K562 (cell line): ENCODE data around the gene ZBTB9. TPM values are rescaled to one million over a fixed set of nuclear protein-coding genes. Genes with fewer than 3 reads are reported as not detected.

Experiments used
- ATAC-seq: fragments of 200-7000 bp; cut with Tn5 transposase; 3 replicates; pipeline ENCODE4 v1.9.1; 2020; ENCODE audit warnings: moderate library complexity
- BruUV-seq: library from RNA; stranded (reverse); fragments of 400-500 nt; replicated peaks from 2 replicates; lab custom pipeline; 2021; lab: Mats Ljungman, UMichigan
- CTCF ChIA-PET: fragments of 300-600 bp; formaldehyde crosslinking; extraction: SDS; loops from one replicate; lab custom pipeline; 2021; ENCODE audit warnings: low intra/inter-chr PET ratio; lab: Yijun Ruan, JAX
- POLR2A ChIA-PET: fragments of 300-600, 350-650 bp; sonication (Branson Sonifier 250); formaldehyde crosslinking; extraction: SDS; loops from one replicate; lab custom pipeline; 2021; ENCODE audit warnings: antibody characterized with exemption, inconsistent platforms; lab: Yijun Ruan, JAX
- DNase-seq, 4 experiments: peaks; one replicate each; pipeline versions ENCODE4 v3.0.0 to v3.0.0-alpha.2; 2011 to 2018; ENCODE audit warnings: low spot score in 3 of 4, mixed read lengths in 3 of 4; ENCODE audit errors: extremely low read depth in 1 of 4
- FAIRE-seq: peaks from 2 replicates; lab custom pipeline; 2011; peaks lifted over from hg19 to GRCh38; lab: Jason Lieb, UNC
- H2AFZ ChIP-seq: 2 replicates; pipeline ENCODE4 v1.6.0; 2011; ENCODE audit warnings: low read depth, low read length, control low read depth, inconsistent platforms
- H3K27ac ChIP-seq: fragments of 200-600 bp; 3 replicates; pipeline ENCODE4 v1.8.0; 2011; ENCODE audit warnings: low read depth, mild to moderate bottlenecking, control low read depth, inconsistent platforms, low read length, moderate library complexity, mixed read lengths; ENCODE audit errors: extremely low read depth
- H3K27me3 ChIP-seq, 2 experiments: fragments of 300-600 bp in 1 of 2; 2 replicates in 1 of 2; 3 replicates in 1 of 2; pipeline versions ENCODE4 v1.6.0 to v1.8.0; 2011; ENCODE audit warnings: inconsistent platforms in 2 of 2, low read length in 2 of 2, mild to moderate bottlenecking in 1 of 2, mixed read lengths in 1 of 2, moderate library complexity in 1 of 2; ENCODE audit not compliant: control insufficient read depth in 2 of 2, insufficient read depth in 2 of 2
- H3K36me3 ChIP-seq: fragments of 300-600 bp; 3 replicates; pipeline ENCODE4 v1.8.0; 2011; ENCODE audit warnings: mild to moderate bottlenecking, low read length, inconsistent platforms; ENCODE audit not compliant: control insufficient read depth, insufficient read depth
- H3K4me1 ChIP-seq, 2 experiments: fragments of 200-600 bp in 1 of 2; replicated peaks in 1 of 2; 2 replicates in 1 of 2; 3 replicates in 1 of 2; pipeline versions ENCODE4 v1.5.1 to v1.8.0; 2011; ENCODE audit warnings: inconsistent platforms in 2 of 2, low read length in 2 of 2, mild to moderate bottlenecking in 1 of 2, mixed read lengths in 1 of 2, moderate library complexity in 1 of 2; ENCODE audit not compliant: control insufficient read depth in 2 of 2, insufficient read depth in 2 of 2
- H3K4me2 ChIP-seq: 2 replicates; pipeline ENCODE4 v1.6.1; 2011; ENCODE audit warnings: low read length, control low read depth, inconsistent platforms, mixed read lengths; ENCODE audit not compliant: insufficient read depth
- H3K4me3 ChIP-seq: fragments of 200-600 bp; sonication (generic), shearing (Covaris generic); 2 replicates; pipeline ENCODE4 v1.5.1; 2016; ENCODE audit warnings: control low read depth, inconsistent platforms
- H3K79me2 ChIP-seq: fragments of 200-600 bp; 3 replicates; pipeline ENCODE4 v1.8.0; 2011; ENCODE audit warnings: low read length, inconsistent platforms; ENCODE audit not compliant: control insufficient read depth, insufficient read depth
- H3K9ac ChIP-seq, 2 experiments: 2 replicates each; pipeline versions ENCODE4 v1.6.0 to v1.6.1; 2011; ENCODE audit warnings: low read depth in 2 of 2, low read length in 2 of 2, control low read depth in 1 of 2, inconsistent platforms in 1 of 2, mild to moderate bottlenecking in 1 of 2, mixed read lengths in 1 of 2; ENCODE audit not compliant: insufficient read depth in 1 of 2
- H3K9me1 ChIP-seq: one replicate; pipeline ENCODE4 v1.6.0; 2011; ENCODE audit warnings: inconsistent platforms, mild to moderate bottlenecking, low read length, moderate library complexity; ENCODE audit not compliant: control insufficient read depth, insufficient read depth
- H3K9me3 ChIP-seq: replicated peaks from 2 replicates; pipeline ENCODE4 v1.5.1; 2011; ENCODE audit warnings: low read depth, low read length, inconsistent platforms; ENCODE audit not compliant: control insufficient read depth, insufficient read depth
- H4K20me1 ChIP-seq: replicated peaks from 2 replicates; pipeline ENCODE4 v1.6.1; 2011; ENCODE audit warnings: low read length, inconsistent platforms, mixed read lengths; ENCODE audit not compliant: control insufficient read depth, insufficient read depth
- CBX3 ChIP-seq, 2 experiments: IDR thresholded peaks; 1 replicate in 1 of 2; 2 replicates in 1 of 2; pipeline ENCODE4 v1.6.1; 2012; ENCODE audit warnings: inconsistent platforms in 2 of 2, low read length in 2 of 2, borderline replicate concordance in 1 of 2, control low read depth in 1 of 2
- CBX5 ChIP-seq: IDR thresholded peaks from 2 replicates; pipeline ENCODE4 v1.6.1; 2014; ENCODE audit warnings: low read depth, borderline replicate concordance
- CBX8 ChIP-seq: fragments of 200-600 bp; sonication (generic); IDR thresholded peaks from 2 replicates; pipeline ENCODE4 v1.6.1; 2012; ENCODE audit warnings: borderline replicate concordance, mixed run types, low read depth, mild to moderate bottlenecking, moderate library complexity, mixed read lengths, low read length, control low read depth, inconsistent platforms; ENCODE audit not compliant: poor library complexity, severe bottlenecking; ENCODE audit errors: extremely low read depth
- CHCHD3 ChIP-seq: fragments of 250-450 bp; sonication (Bioruptor Pico); IDR thresholded peaks from 2 replicates; pipeline ENCODE4 v2.1.2; 2022; ENCODE audit warnings: mild to moderate bottlenecking
- DIDO1 ChIP-seq: fragments of 450-650 bp; IDR thresholded peaks from 2 replicates; pipeline ENCODE4 v1.6.1; 2016; ENCODE audit warnings: low read depth, missing biosample characterization, missing genetic modification characterization
- GATAD2B ChIP-seq: fragments of 450-650 bp; IDR thresholded peaks from 2 replicates; pipeline ENCODE4 v1.6.1; 2017; ENCODE audit warnings: mild to moderate bottlenecking, borderline replicate concordance
- HNRNPK ChIP-seq: fragments of 200-400 bp; formaldehyde crosslinking; IDR thresholded peaks from one replicate; pipeline ENCODE4 v1.6.1; 2018; ENCODE audit warnings: mild to moderate bottlenecking, low read depth, low read length; ENCODE audit not compliant: poor library complexity, severe bottlenecking
- NR4A1 ChIP-seq, 2 experiments: fragments of 250-450 bp in 1 of 2; fragments of 450-650 bp in 1 of 2; sonication (Bioruptor Pico) in 1 of 2; IDR thresholded peaks; 2 replicates each; pipeline versions ENCODE4 v1.4.0 to v1.6.1; 2016 to 2020; ENCODE audit warnings: mild to moderate bottlenecking in 2 of 2, missing compliant biosample characterization in 1 of 2, missing genetic modification characterization in 1 of 2, moderate library complexity in 1 of 2
- PHB2 ChIP-seq: fragments of 450-650 bp; IDR thresholded peaks from 2 replicates; pipeline ENCODE4 v1.6.1; 2017; ENCODE audit warnings: low read depth
- PTRF ChIP-seq: fragments of 450-650 bp; IDR thresholded peaks from 2 replicates; pipeline ENCODE4 v1.6.1; 2016; ENCODE audit warnings: mild to moderate bottlenecking, missing genetic modification characterization, missing compliant biosample characterization
- TGIF2 ChIP-seq: sonication (generic); formaldehyde crosslinking; IDR thresholded peaks from 2 replicates; pipeline ENCODE4 v1.8.1; 2022; ENCODE audit warnings: mild to moderate bottlenecking, missing genetic modification reagents, moderate library complexity
- TRIM24 ChIP-seq, 2 experiments: fragments of 450-650 bp; IDR thresholded peaks; 2 replicates each; pipeline ENCODE4 v1.6.1; 2016
- ZNF143 ChIP-seq: sonication (generic); formaldehyde crosslinking; IDR thresholded peaks from 2 replicates; pipeline ENCODE4 v1.9.0; 2022; ENCODE audit warnings: mild to moderate bottlenecking, missing genetic modification reagents
- WGBS: fragments of 100-300 bp; shearing (Covaris generic); methylation state at CpG from one replicate; pipeline ENCODE4 v1.1.6; 2016; ENCODE audit warnings: low coverage, mixed read lengths; ENCODE audit not compliant: insufficient coverage; ENCODE audit errors: missing lambda C conversion rate; 5-methylcytosine and 5-hydroxymethylcytosine counted together
- in situ Hi-C: fragments of 300-500 bp; cut with MboI; formaldehyde crosslinking; loops from 4 replicates; pipeline ENCODE4 v1.15.0; 2018; ENCODE audit warnings: inconsistent platforms, mixed read lengths
- intact Hi-C: fragments of 100-400 bp; cut with micrococcal nuclease; formaldehyde crosslinking; loops from 2 replicates; pipeline ENCODE4 v1.14.2; 2022
- polyA plus RNA-seq, 8 experiments: library from polyadenylated mRNA; depleted of rRNA in 4 of 8; stranded (reverse) in 5 of 8; unstranded in 3 of 8; fragments of >200 nt; fragmentation: Nextera tagmentation in 2 of 8; fragmentation: Illumina TruSeq in 1 of 8; extraction: Ambion mirVana in 2 of 8; extraction: Trizol in 1 of 8; gene quantifications; 2 replicates each; pipeline versions ENCODE4 v1.2.1 to v1.2.3, GENCODE V29; 2011 to 2014; ENCODE audit warnings: inconsistent platforms in 1 of 8, missing spikeins in 1 of 8
- total RNA-seq, 7 experiments: library from RNA; depleted of rRNA in 6 of 7; stranded (reverse); fragments of >200 nt in 6 of 7; fragmentation: Illumina TruSeq in 2 of 7; extraction: Trizol in 2 of 7; gene quantifications; 2 replicates each; pipeline versions ENCODE4 v1.2.1 to v1.2.3, GENCODE V29; 2011 to 2021; ENCODE audit warnings: low replicate concordance in 1 of 7
- TF ChIP-seq, protein P1 (sequence below): fragments of 450-650 bp; IDR thresholded peaks from 2 replicates; pipeline ENCODE4 v1.6.1; 2014; ENCODE audit warnings: low read depth, mild to moderate bottlenecking, moderate library complexity, borderline replicate concordance
- TF ChIP-seq, protein P2 (sequence below): fragments of 250-450 bp; sonication (Bioruptor Pico); IDR thresholded peaks from 2 replicates; pipeline ENCODE4 v1.5.0; 2022; ENCODE audit warnings: mild to moderate bottlenecking
- TF ChIP-seq, protein P3 (sequence below): fragments of 200-400 bp; formaldehyde crosslinking; IDR thresholded peaks from 2 replicates; pipeline ENCODE4 v1.6.1; 2017; ENCODE audit warnings: mild to moderate bottlenecking, low read depth, low read length, moderate library complexity

Gene ZBTB9
- total and polyA plus RNA-seq, 9 of the 15 experiments (the other 6 are each of a cell fraction or from before 2014, with no cell fraction given): 1.9 to 19.5 (median 10.4) TPM

DNA sequence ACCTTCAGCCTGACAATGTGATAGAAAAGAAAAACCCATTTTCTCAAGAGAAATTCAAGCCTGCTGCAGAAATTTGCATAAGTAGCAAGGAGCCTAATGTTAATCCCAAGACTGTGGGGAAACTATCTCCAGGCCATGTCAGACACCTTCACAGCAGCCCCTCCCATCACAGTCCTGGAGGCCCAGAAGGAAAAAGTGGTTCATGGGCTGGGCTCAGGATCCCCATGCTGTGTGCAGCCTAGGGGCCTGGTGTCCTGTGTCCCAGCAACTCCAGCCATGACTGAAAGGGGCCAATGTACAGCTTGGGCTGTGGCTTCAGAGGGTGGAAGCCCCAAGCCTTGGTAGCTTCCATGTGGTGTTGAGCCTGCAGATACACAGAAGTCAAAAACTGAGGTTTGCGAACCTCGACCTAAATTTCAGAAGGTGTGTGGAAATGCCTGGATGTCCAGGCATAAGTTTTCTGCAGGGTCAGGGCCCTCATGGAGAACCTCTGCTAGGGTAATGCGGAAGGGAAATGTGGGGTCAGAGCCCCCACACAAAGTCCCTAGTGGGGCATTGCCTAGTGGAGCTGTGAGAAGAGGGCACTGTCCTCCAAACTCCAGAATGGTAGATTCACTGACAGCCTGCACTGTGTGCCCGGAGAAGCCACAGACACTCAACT is 11.8 kb downstream of the ZBTB9 start:
- ChIA-PET CTCF (no interaction called here), POLR2A (interaction anchor here (0.9 kb wide), 1 partner anchor 8 kb away, joined by 3 read pairs; no protein-coding TSS in a partner anchor)
- FAIRE-seq (no peak), DNase-seq (no peak), ATAC-seq (no peak)
- Histone ChIP-seq H3K9me3 (no peaks in the 10 kb centered on the region), H3K9ac (no peak overlapping the region), H3K27ac (no peak overlapping the region), H3K9me1 (no peaks in the 10 kb centered on the region), H2AFZ (peak overlapping the region; percentile 19; the same call in 1 of the 2 replicates), H3K36me3 (no peaks in the 10 kb centered on the region), H3K4me3 (no peak overlapping the region), H3K4me1 (no peaks in the 10 kb centered on the region), H3K79me2 (no peaks in the 10 kb centered on the region), H4K20me1 (no peaks in the 10 kb centered on the region), H3K4me2 (no peak overlapping the region), H3K27me3 (no peaks in the 10 kb centered on the region)
- in situ Hi-C loops: no loop called here
- BruUV-seq: no TSS peak
- intact Hi-C loops: no loop called here
- 32% methylated on average over 4 of the region's 4 CpGs for WGBS
- TF ChIP-seq DIDO1 (tag): no peak
- TF ChIP-seq, protein P1, sequence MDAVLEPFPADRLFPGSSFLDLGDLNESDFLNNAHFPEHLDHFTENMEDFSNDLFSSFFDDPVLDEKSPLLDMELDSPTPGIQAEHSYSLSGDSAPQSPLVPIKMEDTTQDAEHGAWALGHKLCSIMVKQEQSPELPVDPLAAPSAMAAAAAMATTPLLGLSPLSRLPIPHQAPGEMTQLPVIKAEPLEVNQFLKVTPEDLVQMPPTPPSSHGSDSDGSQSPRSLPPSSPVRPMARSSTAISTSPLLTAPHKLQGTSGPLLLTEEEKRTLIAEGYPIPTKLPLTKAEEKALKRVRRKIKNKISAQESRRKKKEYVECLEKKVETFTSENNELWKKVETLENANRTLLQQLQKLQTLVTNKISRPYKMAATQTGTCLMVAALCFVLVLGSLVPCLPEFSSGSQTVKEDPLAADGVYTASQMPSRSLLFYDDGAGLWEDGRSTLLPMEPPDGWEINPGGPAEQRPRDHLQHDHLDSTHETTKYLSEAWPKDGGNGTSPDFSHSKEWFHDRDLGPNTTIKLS: no peak
- TF ChIP-seq NR4A1 (CRISPR knock-in tag; IDR thresholded peaks at IDR 0.05): no peak
- TF ChIP-seq NR4A1 (tag; IDR thresholded peaks at IDR 0.05): no peak
- TF ChIP-seq HNRNPK: no peak
- TF ChIP-seq, protein P2, sequence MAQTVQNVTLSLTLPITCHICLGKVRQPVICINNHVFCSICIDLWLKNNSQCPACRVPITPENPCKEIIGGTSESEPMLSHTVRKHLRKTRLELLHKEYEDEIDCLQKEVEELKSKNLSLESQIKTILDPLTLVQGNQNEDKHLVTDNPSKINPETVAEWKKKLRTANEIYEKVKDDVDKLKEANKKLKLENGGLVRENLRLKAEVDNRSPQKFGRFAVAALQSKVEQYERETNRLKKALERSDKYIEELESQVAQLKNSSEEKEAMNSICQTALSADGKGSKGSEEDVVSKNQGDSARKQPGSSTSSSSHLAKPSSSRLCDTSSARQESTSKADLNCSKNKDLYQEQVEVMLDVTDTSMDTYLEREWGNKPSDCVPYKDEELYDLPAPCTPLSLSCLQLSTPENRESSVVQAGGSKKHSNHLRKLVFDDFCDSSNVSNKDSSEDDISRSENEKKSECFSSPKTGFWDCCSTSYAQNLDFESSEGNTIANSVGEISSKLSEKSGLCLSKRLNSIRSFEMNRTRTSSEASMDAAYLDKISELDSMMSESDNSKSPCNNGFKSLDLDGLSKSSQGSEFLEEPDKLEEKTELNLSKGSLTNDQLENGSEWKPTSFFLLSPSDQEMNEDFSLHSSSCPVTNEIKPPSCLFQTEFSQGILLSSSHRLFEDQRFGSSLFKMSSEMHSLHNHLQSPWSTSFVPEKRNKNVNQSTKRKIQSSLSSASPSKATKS (CRISPR knock-in tag): no peak
- TF ChIP-seq CBX5: peak; percentile 61; the same call in 1 of the 2 replicates
- TF ChIP-seq PHB2: no peak
- TF ChIP-seq, protein P3, sequence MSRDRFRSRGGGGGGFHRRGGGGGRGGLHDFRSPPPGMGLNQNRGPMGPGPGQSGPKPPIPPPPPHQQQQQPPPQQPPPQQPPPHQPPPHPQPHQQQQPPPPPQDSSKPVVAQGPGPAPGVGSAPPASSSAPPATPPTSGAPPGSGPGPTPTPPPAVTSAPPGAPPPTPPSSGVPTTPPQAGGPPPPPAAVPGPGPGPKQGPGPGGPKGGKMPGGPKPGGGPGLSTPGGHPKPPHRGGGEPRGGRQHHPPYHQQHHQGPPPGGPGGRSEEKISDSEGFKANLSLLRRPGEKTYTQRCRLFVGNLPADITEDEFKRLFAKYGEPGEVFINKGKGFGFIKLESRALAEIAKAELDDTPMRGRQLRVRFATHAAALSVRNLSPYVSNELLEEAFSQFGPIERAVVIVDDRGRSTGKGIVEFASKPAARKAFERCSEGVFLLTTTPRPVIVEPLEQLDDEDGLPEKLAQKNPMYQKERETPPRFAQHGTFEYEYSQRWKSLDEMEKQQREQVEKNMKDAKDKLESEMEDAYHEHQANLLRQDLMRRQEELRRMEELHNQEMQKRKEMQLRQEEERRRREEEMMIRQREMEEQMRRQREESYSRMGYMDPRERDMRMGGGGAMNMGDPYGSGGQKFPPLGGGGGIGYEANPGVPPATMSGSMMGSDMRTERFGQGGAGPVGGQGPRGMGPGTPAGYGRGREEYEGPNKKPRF: no peak
- TF ChIP-seq GATAD2B: no peak
- no peak for TF ChIP-seq CBX8
- TF ChIP-seq TGIF2 (CRISPR knock-in tag): no peak
- peak in 1 of 2 experiments; percentile 66; a peak in 1 of 3 replicates for TF ChIP-seq CBX3 (IDR thresholded peaks at IDR 0.05; ENCODE audit: borderline replicate concordance in 1 of 2, low read length in 2 of 2)
- TF ChIP-seq PTRF: no peak
- peak; percentile 28 to 38; a peak in 2 of 4 replicates for TF ChIP-seq TRIM24 (IDR thresholded peaks at IDR 0.05)
- TF ChIP-seq ZNF143 (CRISPR knock-in tag): no peak
- no peak for TF ChIP-seq CHCHD3 (CRISPR knock-in tag)
